B cell (primary cell): ENCODE data around the gene STAM. TPM values are rescaled to one million over a fixed set of nuclear protein-coding genes. Genes with fewer than 3 reads are reported as not detected.

Source experiments
- ATAC-seq: fragments of 200-7000 bp; cut with Tn5 transposase; one replicate; pipeline ENCODE4 v1.10.0; 2021; ENCODE audit warnings: low read depth, mild to moderate bottlenecking, moderate number of reproducible peaks, moderate library complexity
- CTCF ChIA-PET: fragments of 350-600 bp; sonication (Branson Sonifier 250); formaldehyde crosslinking; loops from one replicate; lab custom pipeline; 2021; ENCODE audit warnings: antibody characterized with exemption, inconsistent platforms; lab: Charles Lee
- POLR2A ChIA-PET: fragments of 350-600 bp; sonication (Branson Sonifier 250); formaldehyde crosslinking; loops from one replicate; lab custom pipeline; 2021; ENCODE audit warnings: antibody characterized with exemption; lab: Charles Lee
- DNase-seq: peaks from one replicate; pipeline ENCODE4 v3.0.0; 2013
- H2AFZ ChIP-seq: 2 replicates; pipeline ENCODE4 v1.6.1; 2012; ENCODE audit warnings: mild to moderate bottlenecking, low read depth, low read length; ENCODE audit not compliant: insufficient read depth, poor library complexity, severe bottlenecking
- H3K27ac ChIP-seq, 2 donors: 1 replicate in 1 of 2; 2 replicates in 1 of 2; pipeline ENCODE4 v1.5.1; 2012 to 2013; ENCODE audit warnings: low read length in 2 of 2, mild to moderate bottlenecking in 2 of 2, moderate library complexity in 1 of 2
- H3K27me3 ChIP-seq, 4 experiments: fragments of 200-600 bp in 1 of 4; sonication (generic) in 1 of 4; replicated peaks in 1 of 4; 1 replicate in 2 of 4; 2 replicates in 2 of 4; pipeline versions ENCODE4 v1.6.1 to v1.7.0; 2013 to 2016; ENCODE audit warnings: low read length in 3 of 4, mild to moderate bottlenecking in 2 of 4, mixed read lengths in 1 of 4, moderate library complexity in 1 of 4; ENCODE audit not compliant: insufficient read depth in 4 of 4, control insufficient read depth in 3 of 4; ENCODE audit errors: control extremely low read depth in 1 of 4
- H3K36me3 ChIP-seq, 2 experiments: replicated peaks in 1 of 2; 1 replicate in 1 of 2; 2 replicates in 1 of 2; pipeline versions ENCODE4 v1.6.1 to v1.7.1; 2013; ENCODE audit warnings: low read length in 1 of 2; ENCODE audit not compliant: insufficient read depth in 2 of 2, control insufficient read depth in 1 of 2; ENCODE audit errors: control extremely low read depth in 1 of 2, extremely low read depth in 1 of 2
- H3K4me1 ChIP-seq, 2 donors: fragments of 200-600 bp in 1 of 2; sonication (generic) in 1 of 2; 1 replicate in 1 of 2; 2 replicates in 1 of 2; pipeline versions ENCODE4 v1.5.1 to v1.6.1; 2013 to 2017; ENCODE audit warnings: low read length in 2 of 2; ENCODE audit not compliant: control insufficient read depth in 2 of 2, insufficient read depth in 2 of 2
- H3K4me2 ChIP-seq: replicated peaks from 2 replicates; pipeline ENCODE3; 2012; ENCODE audit warnings: mild to moderate bottlenecking, low read depth, low read length; ENCODE audit not compliant: poor library complexity, severe bottlenecking
- H3K4me3 ChIP-seq, 5 experiments: fragments of 200-600 bp in 1 of 5; sonication (generic) in 1 of 5; 1 replicate in 3 of 5; 2 replicates in 2 of 5; pipeline versions ENCODE4 v1.5.1 to v1.7.0; 2011 to 2016; ENCODE audit warnings: low read length in 4 of 5, mild to moderate bottlenecking in 4 of 5, low read depth in 2 of 5, control low read depth in 1 of 5, moderate library complexity in 1 of 5; ENCODE audit not compliant: insufficient read depth in 1 of 5; ENCODE audit errors: control extremely low read depth in 1 of 5, extremely low read depth in 1 of 5
- H3K79me2 ChIP-seq: fragments of 200-600 bp; sonication (generic); one replicate; pipeline ENCODE4 v1.6.0; 2016; ENCODE audit warnings: low read length; ENCODE audit not compliant: control insufficient read depth, insufficient read depth
- H3K9ac ChIP-seq: fragments of 200-600 bp; sonication (generic); 2 replicates; pipeline ENCODE4 v1.6.1; 2017; ENCODE audit warnings: mild to moderate bottlenecking, low read length, moderate library complexity
- H3K9me3 ChIP-seq, 3 donors: one replicate each; pipeline versions ENCODE4 v1.6.1 to v1.7.1; 2013; ENCODE audit warnings: low read length in 2 of 3; ENCODE audit not compliant: control insufficient read depth in 2 of 3, insufficient read depth in 1 of 3; ENCODE audit errors: control extremely low read depth in 1 of 3
- H4K20me1 ChIP-seq: 2 replicates; pipeline ENCODE4 v1.6.0; 2012; ENCODE audit warnings: mild to moderate bottlenecking, low read length; ENCODE audit not compliant: insufficient read depth, control insufficient read depth, poor library complexity, severe bottlenecking
- H3K27ac Mint-ChIP-seq: one replicate; pipeline ENCODE4 v1.8.0; 2021; ENCODE audit warnings: mixed read lengths
- H3K27me3 Mint-ChIP-seq: one replicate; pipeline ENCODE4 v1.8.0; 2021; ENCODE audit warnings: mixed read lengths
- H3K4me1 Mint-ChIP-seq: one replicate; pipeline ENCODE4 v1.8.0; 2021; ENCODE audit warnings: mixed read lengths
- H3K4me3 Mint-ChIP-seq: one replicate; pipeline ENCODE4 v1.8.0; 2021; ENCODE audit warnings: mixed read lengths
- H3K9me3 Mint-ChIP-seq: one replicate; pipeline ENCODE4 v1.8.0; 2022; ENCODE audit warnings: mixed read lengths; ENCODE audit not compliant: insufficient read depth
- CTCF ChIP-seq: fragments of 200-600 bp; IDR thresholded peaks from one replicate; pipeline ENCODE4 v1.8.0; 2022; ENCODE audit warnings: antibody characterized with exemption, mild to moderate bottlenecking
- EZH2 ChIP-seq: IDR thresholded peaks from 2 replicates; pipeline ENCODE4 v1.6.1; 2012; ENCODE audit warnings: borderline replicate concordance, low read depth, mild to moderate bottlenecking, moderate library complexity, low read length; ENCODE audit not compliant: insufficient read depth, poor library complexity, severe bottlenecking
- WGBS: methylation state at CpG from one replicate; pipeline ENCODE4 v1.1.5; 2013; ENCODE audit warnings: missing lambda C conversion rate; ENCODE audit not compliant: insufficient coverage; 5-methylcytosine and 5-hydroxymethylcytosine counted together
- intact Hi-C: fragments of 100-400 bp; cut with micrococcal nuclease; formaldehyde crosslinking; loops from one replicate; pipeline ENCODE4 v1.10.0; 2022
- polyA plus RNA-seq: library from polyadenylated mRNA; depleted of rRNA; stranded (reverse); fragments of >200 nt; gene quantifications from 2 replicates; pipeline ENCODE4 v1.2.3, GENCODE V29; 2012
- total RNA-seq, 2 donors: library from RNA; stranded (reverse); fragments of 120-200 nt in 1 of 2; gene quantifications; 1 replicate in 1 of 2; 2 replicates in 1 of 2; pipeline versions ENCODE4 v1.2.3 to v1.2.4, GENCODE V29; 2013 to 2022

STAM gene
- total and polyA plus RNA-seq, 2 donors (not counting 1 experiment from before 2014, with no cell fraction given) = 9.1 to 35.1 TPM

GRCh38 chr10:17660921-17661320, 17.0 kb downstream of the STAM start:
- intact Hi-C loops = loop anchor here (5.0 kb wide), 1 partner anchor 36 kb away; no protein-coding TSS in a partner anchor
- no peaks in the 10 kb centered on the region for H3K27me3 ChIP-seq
- no peak overlapping the region for H3K27ac ChIP-seq
- no peak overlapping the region for H2AFZ ChIP-seq
- H3K9me3 Mint-ChIP-seq = no peaks in the 10 kb centered on the region
- H3K27ac Mint-ChIP-seq = no peak overlapping the region
- DNase-seq = no peak
- peaks cover 3 to 20% of the 10 kb centered on the region in 2 experiments for H3K36me3 ChIP-seq
- peaks cover 29% of the 10 kb centered on the region for H3K4me1 Mint-ChIP-seq
- H3K79me2 ChIP-seq = peaks cover 50% of the 10 kb centered on the region
- no peak overlapping the region for H3K9ac ChIP-seq
- ChIA-PET CTCF (no interaction called here), POLR2A (no interaction called here)
- TF ChIP-seq CTCF (no peak), EZH2 (no peak)
- peaks cover 0 to under 1% of the 10 kb centered on the region in 2 donors for H3K4me1 ChIP-seq
- no peaks in the 10 kb centered on the region for H3K9me3 ChIP-seq
- no peak for ATAC-seq
- H3K4me2 ChIP-seq = no peak overlapping the region
- H3K27me3 Mint-ChIP-seq = no peaks in the 10 kb centered on the region
- H3K4me3 ChIP-seq = no peak overlapping the region
- no peak overlapping the region for H3K4me3 Mint-ChIP-seq
- H4K20me1 ChIP-seq = peaks cover 8% of the 10 kb centered on the region

- Mint-ChIP-seq H3K4me3 (no peak overlapping the region), H3K9me3 (no peaks in the 10 kb centered on the region), H3K27me3 (no peaks in the 10 kb centered on the region), H3K4me1 (peaks cover 27% of the 10 kb centered on the region), H3K27ac (no peak overlapping the region)
- WGBS = 100% methylated on average over 2 of the region's 3 CpGs
- Histone ChIP-seq H3K9ac (no peak overlapping the region), H3K36me3 (peaks cover 3 to 20% of the 10 kb centered on the region in 2 experiments), H3K4me2 (no peak overlapping the region), H4K20me1 (peaks cover 6% of the 10 kb centered on the region), H3K9me3 (no peaks in the 10 kb centered on the region), H2AFZ (no peak overlapping the region), H3K4me1 (no peaks in the 10 kb centered on the region), H3K4me3 (no peak overlapping the region), H3K79me2 (peaks cover 50% of the 10 kb centered on the region), H3K27ac (no peak overlapping the region), H3K27me3 (no peaks in the 10 kb centered on the region)
- no peak for TF ChIP-seq CTCF
- TF ChIP-seq EZH2 = no peak
- ChIA-PET CTCF (no interaction called here), POLR2A (no interaction called here)
- ATAC-seq = no peak
- intact Hi-C loops = loop anchor here (5.0 kb wide), 1 partner anchor 36 kb away; no protein-coding TSS in a partner anchor
- DNase-seq = no peak
Measured at GRCh38 chr10:17661510-17661909, 17.6 kb downstream of the STAM start.
